Measurements from ENCODE around the gene CLIP3. TPM values are rescaled to one million over a fixed set of nuclear protein-coding genes. Genes with fewer than 3 reads are reported as not detected.

Gene CLIP3
- total and polyA plus RNA-seq, 2 donors (not counting 1 experiment from before 2014, with no cell fraction given), result 0.42 to 1.3 TPM

DNA sequence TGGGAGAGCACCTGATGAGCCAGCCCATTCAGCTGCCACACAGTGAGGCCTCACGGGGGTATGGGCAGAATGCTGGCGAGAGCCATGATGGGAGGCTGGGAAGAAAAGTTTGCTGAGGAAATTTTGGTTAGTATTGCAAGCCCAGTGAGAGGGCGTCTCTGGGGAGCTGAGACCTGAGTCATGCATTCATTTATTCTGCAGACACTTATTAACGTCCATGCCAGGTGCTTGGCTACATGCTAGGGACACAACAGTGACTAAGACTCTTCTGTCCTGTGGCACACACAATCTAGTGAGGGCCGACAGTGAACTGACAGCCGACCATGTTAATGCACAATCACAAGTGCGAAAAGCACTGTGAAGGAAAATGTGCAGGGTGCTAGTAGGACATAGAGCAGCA is 49.2 kb upstream of the CLIP3 start:
- H3K9ac ChIP-seq (ENCODE audit: low read length), result no peak overlapping the region
- peaks cover 0 to 6% of the 10 kb centered on the region in 2 experiments for H3K36me3 ChIP-seq (replicated peaks in 1 of 2; ENCODE audit: control extremely low read depth in 1 of 2, control insufficient read depth in 1 of 2, extremely low read depth in 1 of 2, insufficient read depth in 2 of 2, low read length in 1 of 2)
- no peaks in the 10 kb centered on the region for H3K9me3 ChIP-seq (ENCODE audit: control extremely low read depth in 1 of 3, control insufficient read depth in 2 of 3, insufficient read depth in 1 of 3, low read length in 2 of 3)
- no peaks in the 10 kb centered on the region for H3K79me2 ChIP-seq (ENCODE audit: control insufficient read depth, insufficient read depth, low read length)
- no peak for ATAC-seq (ENCODE audit: low read depth)
- no peaks in the 10 kb centered on the region for H3K4me1 ChIP-seq (ENCODE audit: control insufficient read depth in 2 of 2, insufficient read depth in 2 of 2, low read length in 2 of 2)
- H3K4me2 ChIP-seq (replicated peaks; ENCODE audit: low read depth, low read length, poor library complexity, severe bottlenecking), result no peak overlapping the region
- POLR2A ChIA-PET, result no interaction called here
- no peaks in the 10 kb centered on the region for H3K4me1 Mint-ChIP-seq
- no peak overlapping the region for H3K27ac ChIP-seq (ENCODE audit: low read length in 2 of 2)
- TF ChIP-seq CTCF (IDR thresholded peaks at IDR 0.05), result no peak
- TF ChIP-seq EZH2 (IDR thresholded peaks at IDR 0.05; ENCODE audit: borderline replicate concordance, insufficient read depth, low read depth, low read length, poor library complexity, severe bottlenecking), result no peak
- H2AFZ ChIP-seq (ENCODE audit: insufficient read depth, low read depth, low read length, poor library complexity, severe bottlenecking), result no peak overlapping the region
- CTCF ChIA-PET, result no interaction called here
- no peak for DNase-seq
- H4K20me1 ChIP-seq (ENCODE audit: control insufficient read depth, insufficient read depth, low read length, poor library complexity, severe bottlenecking), result no peaks in the 10 kb centered on the region
- H3K9me3 Mint-ChIP-seq (ENCODE audit: insufficient read depth), result no peaks in the 10 kb centered on the region
- H3K4me3 ChIP-seq (ENCODE audit: control extremely low read depth in 1 of 5, extremely low read depth in 1 of 5, insufficient read depth in 1 of 5, low read depth in 2 of 5, low read length in 4 of 5), result no peak overlapping the region
- 98% methylated on average over 7 of the region's 7 CpGs for WGBS (ENCODE audit: insufficient coverage)
- no peaks in the 10 kb centered on the region for H3K27me3 ChIP-seq (replicated peaks in 1 of 4; ENCODE audit: control extremely low read depth in 1 of 4, control insufficient read depth in 3 of 4, insufficient read depth in 4 of 4, low read length in 3 of 4)
- H3K27ac Mint-ChIP-seq, result no peak overlapping the region
- intact Hi-C loops (cut with micrococcal nuclease), result no loop called here
- H3K4me3 Mint-ChIP-seq, result no peak overlapping the region
- no peaks in the 10 kb centered on the region for H3K27me3 Mint-ChIP-seq

DNA sequence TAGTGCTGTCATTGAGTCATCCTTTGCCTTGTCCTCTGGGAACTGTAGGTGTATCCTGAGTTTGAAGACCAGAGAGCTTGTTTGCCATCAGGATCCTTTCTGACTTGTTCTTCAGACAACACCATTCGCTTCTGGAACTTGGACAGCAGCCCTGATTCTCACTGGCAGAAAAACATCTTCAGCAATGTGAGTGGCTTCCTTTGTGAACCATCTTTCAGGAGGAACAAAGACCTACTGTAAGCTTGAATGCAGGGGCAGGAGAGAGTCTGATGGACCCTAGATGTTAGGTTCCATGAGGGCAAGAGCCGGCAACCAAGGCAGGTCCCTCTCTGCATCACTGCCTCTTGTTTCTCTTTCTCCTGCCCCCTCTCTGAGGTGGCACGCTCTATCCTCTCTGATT is 48.7 kb upstream of the CLIP3 start:
- no peaks in the 10 kb centered on the region for H3K9me3 Mint-ChIP-seq (ENCODE audit: insufficient read depth)
- H3K4me3 Mint-ChIP-seq, result no peak overlapping the region
- TF ChIP-seq CTCF (IDR thresholded peaks at IDR 0.05) (no peak), EZH2 (IDR thresholded peaks at IDR 0.05; ENCODE audit: borderline replicate concordance, insufficient read depth, low read depth, low read length, poor library complexity, severe bottlenecking) (no peak)
- Histone ChIP-seq H3K9me3 (ENCODE audit: control extremely low read depth in 1 of 3, control insufficient read depth in 2 of 3, insufficient read depth in 1 of 3, low read length in 2 of 3) (no peaks in the 10 kb centered on the region), H3K36me3 (replicated peaks in 1 of 2; ENCODE audit: control extremely low read depth in 1 of 2, control insufficient read depth in 1 of 2, extremely low read depth in 1 of 2, insufficient read depth in 2 of 2, low read length in 1 of 2) (peaks cover 0 to 6% of the 10 kb centered on the region in 2 experiments), H3K79me2 (ENCODE audit: control insufficient read depth, insufficient read depth, low read length) (no peaks in the 10 kb centered on the region), H2AFZ (ENCODE audit: insufficient read depth, low read depth, low read length, poor library complexity, severe bottlenecking) (no peak overlapping the region), H3K9ac (ENCODE audit: low read length) (no peak overlapping the region), H4K20me1 (ENCODE audit: control insufficient read depth, insufficient read depth, low read length, poor library complexity, severe bottlenecking) (no peaks in the 10 kb centered on the region), H3K27me3 (replicated peaks in 1 of 4; ENCODE audit: control extremely low read depth in 1 of 4, control insufficient read depth in 3 of 4, insufficient read depth in 4 of 4, low read length in 3 of 4) (no peaks in the 10 kb centered on the region), H3K4me2 (replicated peaks; ENCODE audit: low read depth, low read length, poor library complexity, severe bottlenecking) (no peak overlapping the region), H3K4me3 (ENCODE audit: control extremely low read depth in 1 of 5, extremely low read depth in 1 of 5, insufficient read depth in 1 of 5, low read depth in 2 of 5, low read length in 4 of 5) (no peak overlapping the region), H3K4me1 (ENCODE audit: control insufficient read depth in 2 of 2, insufficient read depth in 2 of 2, low read length in 2 of 2) (no peaks in the 10 kb centered on the region), H3K27ac (ENCODE audit: low read length in 2 of 2) (no peak overlapping the region)
- ATAC-seq (ENCODE audit: low read depth), result no peak
- intact Hi-C loops (cut with micrococcal nuclease), result no loop called here
- no peak overlapping the region for H3K27ac Mint-ChIP-seq
- no peaks in the 10 kb centered on the region for H3K4me1 Mint-ChIP-seq
- no peak for DNase-seq
- ChIA-PET CTCF (no interaction called here), POLR2A (no interaction called here)
- 100% methylated on average over 3 of the region's 3 CpGs for WGBS (ENCODE audit: insufficient coverage)
- H3K27me3 Mint-ChIP-seq, result no peaks in the 10 kb centered on the region

Measured in B cell (primary cell).